Measurements from ENCODE around the gene FKBP2.
A peak's percentile ranks its signal among the peaks of the same experiment; 100 is the strongest.

FKBP2 gene

GRCh38 chr11:64251753-64252002 lies 10.8 kb downstream of the FKBP2 start:
- no peak overlapping the region for H3K27ac Mint-ChIP-seq
- H3K36me3 Mint-ChIP-seq (ENCODE audit: low read depth) = no peaks in the 10 kb centered on the region
- H3K9me3 Mint-ChIP-seq = no peaks in the 10 kb centered on the region
- peaks cover 49% of the 10 kb centered on the region for H3K4me1 Mint-ChIP-seq
- peak overlapping the region; percentile 92 for H3K4me3 Mint-ChIP-seq
- no peak for TF ChIP-seq CTCF (IDR thresholded peaks at IDR 0.05)
- H3K27me3 Mint-ChIP-seq (ENCODE audit: low read depth, poor library complexity) = peaks cover 3% of the 10 kb centered on the region
- no peak for DNase-seq

DNA sequence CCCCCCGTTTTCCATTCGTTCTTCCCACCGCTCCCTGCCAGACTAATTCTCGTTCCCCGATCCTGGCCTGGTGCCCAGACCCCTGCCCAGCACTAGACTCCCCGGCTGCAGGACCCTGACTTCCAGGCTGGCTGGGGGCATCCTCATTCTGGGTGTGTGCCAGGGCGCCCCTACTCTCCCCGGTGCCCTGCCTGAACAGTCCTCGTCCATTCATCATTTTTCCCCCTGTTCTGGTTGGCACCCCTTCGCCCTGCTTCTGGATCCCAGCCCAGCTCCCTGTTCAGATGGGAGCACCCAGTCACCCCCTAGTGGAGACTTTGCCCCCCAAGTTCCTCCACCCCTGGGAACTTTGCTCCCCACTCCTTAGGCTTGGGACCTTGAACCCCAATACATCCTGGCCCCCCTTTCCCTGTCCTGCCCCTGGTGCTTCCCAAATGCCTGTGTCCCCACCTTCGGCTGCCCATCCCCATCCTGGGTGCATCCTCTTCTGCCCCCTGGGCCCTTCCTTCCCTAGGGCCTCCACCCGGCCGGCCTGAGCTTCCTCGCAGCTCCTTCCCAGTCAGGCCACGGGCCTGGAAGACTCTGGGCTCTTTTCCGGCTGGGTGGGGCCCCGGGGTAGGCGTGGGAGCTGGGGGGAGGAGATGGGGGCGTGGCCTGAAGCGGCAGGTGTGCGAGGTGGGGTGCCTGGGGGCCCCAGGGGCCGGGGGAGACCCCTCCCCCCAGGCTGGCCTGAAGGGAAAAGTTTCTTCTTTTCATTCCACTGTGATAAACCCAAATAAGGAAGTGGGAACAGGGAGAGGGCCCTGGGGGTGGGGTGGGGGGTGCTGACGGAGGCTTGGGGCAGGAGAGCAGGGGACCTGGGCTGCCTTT lies 11.3 kb downstream of the FKBP2 start:
- no peak for TF ChIP-seq CTCF (IDR thresholded peaks at IDR 0.05)
- H3K36me3 Mint-ChIP-seq (ENCODE audit: low read depth) = no peaks in the 10 kb centered on the region
- DNase-seq = no peak

GRCh38 chr11:64253043-64253442 lies 12.1 kb downstream of the FKBP2 start:
- no peak for TF ChIP-seq CTCF (IDR thresholded peaks at IDR 0.05)
- Mint-ChIP-seq H3K27me3 (ENCODE audit: low read depth, poor library complexity) (peaks cover 2% of the 10 kb centered on the region), H3K4me3 (peak overlapping the region; percentile 28), H3K4me1 (peaks cover 44% of the 10 kb centered on the region), H3K27ac (no peak overlapping the region), H3K36me3 (ENCODE audit: low read depth) (peaks cover 5% of the 10 kb centered on the region), H3K9me3 (no peaks in the 10 kb centered on the region)
- DNase-seq = no peak

More for the DNA sequence above, 11.3 kb downstream of the FKBP2 start:
- H3K27me3 Mint-ChIP-seq (ENCODE audit: low read depth, poor library complexity) = peaks cover 3% of the 10 kb centered on the region
- peak overlapping the region; percentile 92 for H3K4me3 Mint-ChIP-seq
- peaks cover 49% of the 10 kb centered on the region for H3K4me1 Mint-ChIP-seq
- no peak overlapping the region for H3K27ac Mint-ChIP-seq
- H3K9me3 Mint-ChIP-seq = no peaks in the 10 kb centered on the region

- no peaks in the 10 kb centered on the region for H3K9me3 Mint-ChIP-seq
Observed at GRCh38 chr11:64253481-64253880, 12.6 kb downstream of the FKBP2 start.

GRCh38 chr11:64254326-64254725 lies 13.4 kb downstream of the FKBP2 start:
- no peak for TF ChIP-seq CTCF (IDR thresholded peaks at IDR 0.05)
- Mint-ChIP-seq H3K4me3 (no peak overlapping the region), H3K4me1 (peaks cover 34% of the 10 kb centered on the region), H3K27me3 (ENCODE audit: low read depth, poor library complexity) (no peaks in the 10 kb centered on the region), H3K27ac (no peak overlapping the region), H3K9me3 (no peaks in the 10 kb centered on the region), H3K36me3 (ENCODE audit: low read depth) (peaks cover 7% of the 10 kb centered on the region)
- no peak for DNase-seq

More at GRCh38 chr11:64253481-64253880, 12.6 kb downstream of the FKBP2 start:
- Mint-ChIP-seq H3K27me3 (ENCODE audit: low read depth, poor library complexity) (no peaks in the 10 kb centered on the region), H3K4me1 (peaks cover 40% of the 10 kb centered on the region), H3K27ac (no peak overlapping the region), H3K36me3 (ENCODE audit: low read depth) (peaks cover 5% of the 10 kb centered on the region), H3K4me3 (peak overlapping the region; percentile 28)
- no peak for DNase-seq
- TF ChIP-seq CTCF (IDR thresholded peaks at IDR 0.05) = no peak

Data from nephron progenitor cell (in vitro differentiated cells).